Loucy (cell line): ENCODE measurements around the gene LDB3.

ENCODE experiments used
- EZH2phosphoT487 ChIP-seq: fragments of 200-600 bp; IDR thresholded peaks from 2 replicates; pipeline ENCODE4 v1.6.1; 2018; ENCODE audit warnings: antibody characterized with exemption, mild to moderate bottlenecking, moderate library complexity, borderline replicate concordance
- TF ChIP-seq, protein P1 (sequence below): fragments of 200-600 bp; sonication (generic); conservative IDR thresholded peaks from 2 replicates; pipeline ENCODE4 v1.5.1; 2014; ENCODE audit warnings: mild to moderate bottlenecking, antibody characterized with exemption, low read length

DNA sequence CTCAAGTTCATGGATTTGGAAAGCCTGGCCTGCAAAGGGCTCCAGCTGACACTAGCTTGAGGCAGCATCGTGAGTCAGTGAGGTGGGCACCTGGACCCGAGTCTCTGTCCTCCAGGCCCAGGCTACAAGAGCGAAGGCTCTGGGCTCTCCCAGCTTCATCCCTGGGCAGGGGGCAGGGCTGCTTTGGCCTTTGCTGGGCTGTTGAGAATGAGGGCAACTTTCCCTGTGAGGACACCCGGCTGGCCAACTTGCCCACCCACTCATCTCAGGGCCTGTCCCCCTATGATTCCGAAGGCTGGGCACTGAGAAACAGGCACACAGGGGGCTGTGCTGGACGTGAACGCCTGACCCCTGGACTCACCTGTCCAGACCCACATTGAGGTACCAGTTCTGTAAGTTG lies 24.4 kb downstream of the LDB3 start:
- TF ChIP-seq, protein P1, sequence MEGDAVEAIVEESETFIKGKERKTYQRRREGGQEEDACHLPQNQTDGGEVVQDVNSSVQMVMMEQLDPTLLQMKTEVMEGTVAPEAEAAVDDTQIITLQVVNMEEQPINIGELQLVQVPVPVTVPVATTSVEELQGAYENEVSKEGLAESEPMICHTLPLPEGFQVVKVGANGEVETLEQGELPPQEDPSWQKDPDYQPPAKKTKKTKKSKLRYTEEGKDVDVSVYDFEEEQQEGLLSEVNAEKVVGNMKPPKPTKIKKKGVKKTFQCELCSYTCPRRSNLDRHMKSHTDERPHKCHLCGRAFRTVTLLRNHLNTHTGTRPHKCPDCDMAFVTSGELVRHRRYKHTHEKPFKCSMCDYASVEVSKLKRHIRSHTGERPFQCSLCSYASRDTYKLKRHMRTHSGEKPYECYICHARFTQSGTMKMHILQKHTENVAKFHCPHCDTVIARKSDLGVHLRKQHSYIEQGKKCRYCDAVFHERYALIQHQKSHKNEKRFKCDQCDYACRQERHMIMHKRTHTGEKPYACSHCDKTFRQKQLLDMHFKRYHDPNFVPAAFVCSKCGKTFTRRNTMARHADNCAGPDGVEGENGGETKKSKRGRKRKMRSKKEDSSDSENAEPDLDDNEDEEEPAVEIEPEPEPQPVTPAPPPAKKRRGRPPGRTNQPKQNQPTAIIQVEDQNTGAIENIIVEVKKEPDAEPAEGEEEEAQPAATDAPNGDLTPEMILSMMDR = no peak
- no peak for TF ChIP-seq EZH2phosphoT487
